Erythroblast (primary cell): ENCODE data around the gene EXOC1L.

ENCODE experiments used
- GATA1 ChIP-seq: IDR thresholded peaks from 2 replicates; pipeline ENCODE4 v1.6.1; 2011; ENCODE audit warnings: low read depth, mild to moderate bottlenecking, control low read depth, low read length, moderate library complexity
- POLR2A ChIP-seq: IDR thresholded peaks from 2 replicates; pipeline ENCODE4 v1.6.1; 2011; ENCODE audit warnings: mild to moderate bottlenecking, low read length

DNA sequence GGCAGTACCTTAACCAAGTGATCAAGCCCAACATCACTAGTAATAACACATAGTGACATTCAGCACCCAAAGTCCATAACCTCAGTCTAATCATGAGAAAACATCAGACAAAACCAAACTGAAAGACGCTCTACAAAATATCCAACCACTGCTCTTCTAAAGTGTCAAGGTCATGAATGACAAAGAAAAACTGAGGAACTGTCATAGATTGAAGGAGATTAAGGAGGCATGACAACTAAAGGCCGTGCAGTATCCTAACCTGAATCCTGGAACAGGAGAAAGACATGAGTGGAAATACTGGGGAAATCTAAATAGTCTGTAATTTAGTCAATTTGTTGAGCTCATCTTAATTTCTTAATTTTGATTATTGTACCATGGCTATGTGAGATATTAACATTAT lies 38.2 kb upstream of the EXOC1L start:
- TF ChIP-seq POLR2A = no peak
- TF ChIP-seq GATA1 = no peak
